ENCODE results near the gene ZNF445.
"Not testable (repeated sequence)": the region's sequence is repeated elsewhere in the genome, so short reads cannot be mapped to it uniquely, and the experiment has no call there.

ZNF445 gene

DNA sequence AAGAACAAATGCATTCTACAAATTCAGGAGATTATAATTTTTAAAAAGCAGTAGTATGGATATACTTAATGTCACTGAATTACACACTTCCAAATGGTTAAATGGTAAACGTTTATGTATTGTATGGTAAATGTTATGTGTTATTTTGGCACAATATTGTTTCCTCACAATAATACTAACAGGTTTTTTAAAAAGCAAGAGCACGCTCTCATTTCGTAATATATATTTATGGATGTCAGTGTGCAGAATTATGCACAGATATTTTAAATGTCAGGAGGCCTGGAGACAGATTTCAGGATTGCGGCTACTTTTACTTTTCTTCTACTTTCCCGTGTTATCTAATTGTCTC lies 533 bp downstream of the ZNF445 start:
- peak overlapping the region; percentile 63 for H3K4me3 ChIP-seq (ENCODE audit: low read depth, low read length)

DNA sequence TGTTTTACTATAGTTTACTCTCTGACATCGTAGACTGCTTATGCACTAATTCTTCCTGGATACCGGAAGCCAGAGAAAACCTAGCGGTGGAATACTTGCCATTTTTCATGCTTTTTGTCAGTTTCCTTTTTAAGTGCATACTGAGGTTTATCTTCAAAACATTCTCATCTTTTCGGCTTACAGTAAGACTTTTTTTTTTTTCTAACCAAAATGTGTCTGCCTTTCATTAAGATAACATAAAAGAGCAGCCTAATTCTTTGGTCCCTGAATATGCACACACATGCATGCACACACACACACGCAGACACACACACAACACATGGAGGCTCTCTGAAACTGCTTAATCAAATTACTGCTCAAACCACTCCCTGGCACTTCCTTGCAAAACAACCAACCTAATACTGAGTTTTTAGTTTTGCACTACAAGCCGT lies 1.3 kb downstream of the ZNF445 start:
- H3K4me3 ChIP-seq (ENCODE audit: low read depth, low read length): peak overlapping the region; percentile 63

DNA sequence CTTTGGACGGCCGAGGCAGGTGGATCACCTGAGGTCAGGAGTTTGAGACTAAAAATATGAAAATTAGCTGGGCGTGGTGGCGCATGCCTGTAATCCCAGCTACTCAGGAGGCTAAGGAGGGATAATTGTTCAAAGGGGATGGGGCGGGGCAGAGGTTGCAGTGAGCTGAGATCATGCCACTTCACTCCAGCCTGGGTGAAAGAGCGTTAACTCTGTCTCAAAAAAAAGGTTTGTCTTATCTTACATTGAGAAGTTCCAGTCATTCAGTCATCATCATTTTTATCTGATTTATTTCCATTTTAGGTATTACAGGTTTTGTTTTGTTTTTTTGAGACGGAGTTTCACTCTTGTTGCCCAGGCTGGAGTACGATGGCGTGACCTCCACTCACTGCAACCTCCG lies 2.6 kb downstream of the ZNF445 start:
- H3K4me3 ChIP-seq (ENCODE audit: low read depth, low read length): not testable (repeated sequence)

DNA sequence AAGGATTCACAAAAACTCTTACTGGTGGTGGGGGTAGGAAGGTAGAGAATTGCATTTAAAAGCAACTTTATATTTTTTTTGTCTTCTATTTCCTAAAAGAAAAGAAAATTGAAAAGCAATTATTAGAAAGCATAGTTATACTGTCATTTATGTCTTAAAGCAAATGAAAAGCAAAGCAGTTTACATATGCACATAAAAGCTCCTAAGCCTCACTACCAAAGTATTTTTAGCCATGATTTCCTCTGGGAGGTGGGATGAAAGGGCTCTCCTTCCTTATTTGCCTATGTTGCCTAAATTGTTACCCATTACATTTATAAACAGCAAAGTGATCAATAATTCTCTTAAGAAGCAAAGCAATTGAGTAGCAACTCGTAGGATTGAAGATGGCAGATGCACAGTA lies 7.0 kb downstream of the ZNF445 start:
- no peak overlapping the region for H3K4me3 ChIP-seq (ENCODE audit: low read depth, low read length)

DNA sequence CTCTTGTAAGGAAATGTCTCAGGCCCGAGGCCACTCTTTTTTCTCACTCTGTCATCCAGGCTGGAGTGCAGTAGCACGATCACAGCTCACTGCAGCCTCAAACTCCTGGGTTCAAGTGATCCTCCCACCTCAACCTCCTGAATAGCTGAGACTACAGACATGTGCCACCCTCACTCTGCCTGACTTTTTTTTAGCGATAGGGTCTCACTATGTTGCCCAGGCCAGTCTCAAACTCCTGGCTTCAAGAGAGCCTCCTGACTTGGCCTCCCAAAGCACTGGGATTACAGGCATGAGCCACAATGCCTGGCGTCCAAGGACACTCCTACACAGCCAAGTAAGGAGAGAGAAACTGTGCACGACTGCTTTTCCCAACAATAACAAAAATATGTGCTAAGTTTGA lies 7.6 kb downstream of the ZNF445 start:
- no peak overlapping the region for H3K4me3 ChIP-seq (ENCODE audit: low read depth, low read length)

DNA sequence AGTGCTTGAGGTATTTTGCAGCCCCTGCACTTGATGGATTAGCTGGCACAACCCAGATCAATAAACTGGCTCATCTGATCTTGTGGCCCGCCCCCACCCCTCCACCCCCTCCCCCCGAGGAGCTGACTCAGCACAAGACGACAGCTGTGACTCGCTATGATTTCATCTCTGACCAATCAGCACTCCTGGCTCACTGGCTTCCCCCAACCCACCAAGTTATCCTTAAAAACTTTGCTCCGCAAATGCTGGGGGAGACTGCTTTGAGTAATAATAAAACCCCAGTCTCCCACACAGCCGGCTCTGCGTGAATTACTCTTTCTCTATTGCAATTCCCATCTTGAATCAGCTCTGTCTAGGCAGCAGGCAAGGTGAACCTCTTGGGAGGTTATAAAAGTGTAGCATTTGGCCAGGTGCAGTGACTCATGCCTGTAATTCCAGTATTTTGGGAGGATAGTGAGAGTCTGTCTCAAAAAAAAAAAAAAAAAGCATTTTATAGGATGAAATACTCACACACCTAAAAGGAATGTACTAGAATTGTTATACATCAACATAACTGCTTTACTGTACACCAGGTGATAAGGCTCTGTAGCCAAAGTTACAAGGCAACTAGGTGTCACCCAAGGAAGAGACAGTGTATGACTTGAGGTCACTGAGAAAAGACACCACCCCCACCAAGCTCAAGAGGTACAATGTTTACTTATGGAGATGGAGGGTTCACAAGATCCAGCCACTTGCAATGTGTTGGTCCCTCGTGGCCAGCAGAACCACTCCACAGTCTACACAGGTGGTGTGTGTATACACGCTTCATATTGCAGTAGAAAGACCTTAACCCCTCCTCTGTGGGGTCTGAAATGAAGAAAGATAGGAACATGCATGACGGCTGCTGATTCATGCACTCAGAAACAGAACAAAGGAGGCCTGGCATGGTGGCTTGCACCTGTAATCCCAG lies 8.6 kb downstream of the ZNF445 start:
- no peak overlapping the region for H3K4me3 ChIP-seq (ENCODE audit: low read depth, low read length)

DNA sequence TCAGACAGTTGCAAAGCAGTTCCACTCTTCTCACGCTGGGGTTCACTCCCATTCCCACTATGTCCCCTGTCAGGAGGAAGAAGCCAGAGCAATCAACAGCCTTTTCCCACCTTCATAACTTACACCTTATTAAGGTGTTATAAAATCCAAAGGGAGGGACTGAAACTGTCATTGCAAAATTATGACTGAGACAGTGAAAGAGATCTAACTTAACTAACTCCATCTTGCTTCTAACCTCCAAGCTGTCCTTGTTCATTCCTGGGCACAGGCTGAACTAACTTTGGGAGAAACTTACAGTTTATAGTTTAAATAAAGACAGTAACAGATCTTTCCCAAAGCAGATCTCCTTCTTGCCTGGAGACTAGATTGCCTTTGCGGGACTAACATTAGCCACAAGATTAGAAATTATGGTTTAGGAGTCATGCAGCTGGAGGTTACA lies 9.4 kb downstream of the ZNF445 start:
- H3K4me3 ChIP-seq (ENCODE audit: low read depth, low read length): not testable (repeated sequence)

DNA sequence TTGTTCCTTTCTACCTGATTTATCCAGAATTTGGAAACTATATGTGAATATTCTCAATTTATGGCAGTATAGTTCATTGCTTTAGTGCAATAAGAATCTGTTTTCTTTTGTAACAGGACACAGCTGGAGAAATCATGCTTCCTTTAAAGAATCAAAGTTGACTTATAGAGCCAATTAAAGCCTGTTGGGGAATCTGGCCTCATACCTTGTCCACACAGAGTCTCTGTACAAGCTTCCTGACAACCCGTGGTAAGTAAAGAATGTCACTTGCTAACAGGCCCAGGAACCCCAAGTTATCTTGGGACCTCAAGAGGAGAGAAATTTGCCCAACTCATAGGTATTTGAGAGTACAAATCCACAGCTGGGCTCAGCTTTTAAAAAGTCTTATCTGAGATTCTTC lies 10.2 kb downstream of the ZNF445 start:
- no peak overlapping the region for H3K4me3 ChIP-seq (ENCODE audit: low read depth, low read length)

DNA sequence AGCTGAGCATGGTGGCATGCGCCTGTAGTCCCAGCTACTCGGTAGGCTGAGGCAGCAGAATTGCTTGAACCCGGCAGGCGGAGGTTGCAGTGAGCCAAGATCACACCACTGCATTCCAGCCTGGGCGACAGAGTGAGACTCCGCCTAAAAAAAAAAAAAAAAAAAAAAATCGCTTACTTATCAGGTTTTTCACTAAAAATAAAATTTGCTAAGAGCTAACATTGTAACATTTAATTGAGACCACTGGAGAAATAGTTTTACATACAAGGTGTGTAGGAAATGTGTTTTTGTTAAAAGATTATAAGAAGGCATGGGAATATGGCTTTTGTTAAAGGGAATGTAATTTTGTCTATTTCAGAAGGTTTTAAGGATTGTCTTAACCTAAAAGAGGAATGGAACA lies 12.6 kb downstream of the ZNF445 start:
- H3K4me3 ChIP-seq (ENCODE audit: low read depth, low read length): not testable (repeated sequence)

DNA sequence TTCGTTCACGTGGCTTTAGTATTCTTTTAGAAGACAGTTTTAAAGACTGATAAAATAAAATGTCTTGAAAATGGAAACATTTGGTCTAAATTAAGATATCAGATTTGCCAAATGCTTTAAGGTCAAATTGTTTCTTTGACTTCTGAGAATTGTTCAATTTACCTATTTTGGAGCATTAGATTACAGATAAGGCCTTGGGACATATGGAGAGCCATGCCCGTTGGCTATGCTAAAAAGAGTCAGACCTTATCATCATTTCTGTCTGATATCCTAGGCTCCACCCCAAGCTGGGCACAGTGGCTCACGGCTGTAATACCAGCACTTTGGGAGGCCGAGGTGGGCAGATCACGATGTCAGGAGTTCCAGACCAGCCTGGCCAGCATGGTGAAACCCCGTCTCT lies 13.0 kb downstream of the ZNF445 start:
- H3K4me3 ChIP-seq (ENCODE audit: low read depth, low read length): no peak overlapping the region

DNA sequence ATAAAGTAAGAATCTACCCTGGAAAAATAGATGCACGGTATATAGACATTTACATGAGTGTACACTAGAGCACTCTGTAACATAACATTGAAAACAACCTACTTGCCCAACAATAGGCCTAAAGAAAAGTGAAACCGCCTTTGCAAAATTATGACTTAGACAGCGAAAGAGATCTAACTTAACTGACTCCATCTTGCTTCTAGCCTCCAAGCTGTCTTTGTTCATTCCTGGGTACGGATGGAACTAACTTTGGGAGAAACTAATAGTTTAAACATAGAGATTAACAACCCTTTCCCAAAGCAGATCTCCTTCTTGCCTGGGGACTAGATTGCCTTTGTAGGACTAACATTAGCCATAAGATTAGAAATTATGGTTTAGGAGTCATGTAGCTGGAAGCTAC lies 17.4 kb downstream of the ZNF445 start:
- not testable (repeated sequence) for H3K4me3 ChIP-seq (ENCODE audit: low read depth, low read length)

DNA sequence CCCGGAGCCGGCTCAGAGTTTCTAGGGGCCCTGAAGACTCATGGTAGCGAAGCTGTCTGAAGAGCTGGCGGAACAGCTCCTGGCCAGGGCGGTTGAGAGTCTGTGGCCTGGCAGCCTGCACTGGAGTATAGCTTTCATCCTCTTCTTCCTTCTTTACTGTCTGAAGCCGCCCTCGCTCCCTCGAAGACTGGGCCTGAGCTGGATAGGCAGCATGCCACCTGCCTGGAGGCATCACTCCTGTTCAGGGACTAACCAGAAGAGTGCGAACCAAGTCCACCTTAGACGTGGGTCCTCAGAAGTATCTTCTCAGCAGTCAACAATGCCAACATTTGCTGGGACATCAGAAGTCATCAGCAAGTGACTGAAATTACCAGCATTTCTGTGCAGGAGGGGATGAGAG lies 22.2 kb downstream of the ZNF445 start:
- no peak overlapping the region for H3K4me3 ChIP-seq (ENCODE audit: low read depth, low read length)

DNA sequence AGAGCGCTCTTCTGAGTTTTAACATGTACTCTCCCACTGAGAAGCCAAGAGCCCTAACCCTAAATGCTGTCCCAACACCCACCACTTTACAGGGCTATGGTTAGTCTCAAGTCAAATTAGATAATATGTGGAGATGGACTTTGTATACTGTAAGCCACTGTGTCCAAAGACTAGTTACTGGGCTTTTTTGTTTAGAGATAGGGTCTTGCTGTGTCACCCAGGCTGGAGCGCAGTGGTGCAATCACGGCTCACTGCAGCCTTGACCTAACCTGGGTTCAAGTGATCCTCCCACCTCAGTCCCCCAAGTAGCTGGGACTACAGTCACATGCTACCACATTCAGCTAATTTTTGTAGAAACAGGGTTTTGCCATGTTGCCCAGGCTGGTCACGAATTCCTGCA lies 23.2 kb downstream of the ZNF445 start:
- no peak overlapping the region for H3K4me3 ChIP-seq (ENCODE audit: low read depth, low read length)

DNA sequence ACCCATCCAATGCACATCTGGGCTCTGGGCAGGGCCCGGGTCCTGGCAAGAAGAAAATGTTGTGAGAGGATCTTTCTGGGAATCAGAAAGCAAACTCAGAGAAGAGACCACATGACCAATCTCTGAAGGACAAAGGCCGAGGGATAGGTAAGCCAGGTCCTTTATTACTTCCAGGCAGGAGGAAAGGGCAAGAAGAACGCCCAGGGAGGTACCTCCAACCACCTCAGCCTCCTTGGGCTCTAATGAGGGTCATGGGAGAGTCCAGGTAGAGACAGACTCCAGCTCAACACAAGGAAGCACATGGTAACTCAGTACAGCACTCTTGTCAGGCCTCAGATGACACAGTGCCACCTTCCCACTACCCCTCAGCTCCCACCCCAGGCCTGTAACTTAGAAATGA lies 26.0 kb downstream of the ZNF445 start:
- H3K4me3 ChIP-seq (ENCODE audit: low read depth, low read length): no peak overlapping the region

DNA sequence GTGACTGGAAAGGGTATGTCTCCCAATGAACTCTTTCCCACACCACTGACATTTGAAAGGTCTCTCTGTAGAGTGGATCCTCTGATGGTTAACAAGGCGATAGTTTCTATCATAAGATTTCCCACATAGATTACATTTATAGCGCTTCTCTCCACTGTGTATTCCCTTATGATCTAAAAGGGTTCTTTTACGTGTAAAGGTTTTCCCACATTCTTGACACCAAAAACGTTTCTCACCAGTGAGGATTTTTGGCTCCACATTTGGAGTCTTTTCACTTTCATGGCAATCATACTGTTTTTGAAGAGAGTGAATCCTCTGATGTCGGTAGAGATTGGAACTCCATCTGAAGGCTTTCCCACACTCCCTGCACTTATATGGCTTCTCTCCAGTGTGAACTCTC lies 30.5 kb downstream of the ZNF445 start:
- no peak overlapping the region for H3K4me3 ChIP-seq (ENCODE audit: low read depth, low read length)

DNA sequence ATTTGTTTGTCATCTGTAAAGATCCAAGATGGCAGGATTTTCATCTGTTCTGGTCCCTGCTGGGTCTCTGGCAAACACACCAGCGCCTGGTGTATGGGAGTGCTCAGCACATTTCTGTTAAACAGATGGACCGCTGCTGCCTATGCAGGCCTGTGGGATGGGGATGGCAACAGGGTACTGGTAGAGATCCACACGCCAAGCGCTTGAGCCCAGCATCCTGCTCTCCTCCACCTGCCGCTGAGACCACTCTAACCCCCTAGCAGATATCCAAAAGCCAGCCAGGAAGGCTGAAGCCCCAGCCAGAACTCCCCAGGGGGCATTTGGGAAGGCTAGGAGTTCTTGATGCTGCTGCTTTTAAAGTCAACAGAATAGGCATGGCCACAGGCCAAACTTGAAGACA lies 31.7 kb downstream of the ZNF445 start:
- no peak overlapping the region for H3K4me3 ChIP-seq (ENCODE audit: low read depth, low read length)

DNA sequence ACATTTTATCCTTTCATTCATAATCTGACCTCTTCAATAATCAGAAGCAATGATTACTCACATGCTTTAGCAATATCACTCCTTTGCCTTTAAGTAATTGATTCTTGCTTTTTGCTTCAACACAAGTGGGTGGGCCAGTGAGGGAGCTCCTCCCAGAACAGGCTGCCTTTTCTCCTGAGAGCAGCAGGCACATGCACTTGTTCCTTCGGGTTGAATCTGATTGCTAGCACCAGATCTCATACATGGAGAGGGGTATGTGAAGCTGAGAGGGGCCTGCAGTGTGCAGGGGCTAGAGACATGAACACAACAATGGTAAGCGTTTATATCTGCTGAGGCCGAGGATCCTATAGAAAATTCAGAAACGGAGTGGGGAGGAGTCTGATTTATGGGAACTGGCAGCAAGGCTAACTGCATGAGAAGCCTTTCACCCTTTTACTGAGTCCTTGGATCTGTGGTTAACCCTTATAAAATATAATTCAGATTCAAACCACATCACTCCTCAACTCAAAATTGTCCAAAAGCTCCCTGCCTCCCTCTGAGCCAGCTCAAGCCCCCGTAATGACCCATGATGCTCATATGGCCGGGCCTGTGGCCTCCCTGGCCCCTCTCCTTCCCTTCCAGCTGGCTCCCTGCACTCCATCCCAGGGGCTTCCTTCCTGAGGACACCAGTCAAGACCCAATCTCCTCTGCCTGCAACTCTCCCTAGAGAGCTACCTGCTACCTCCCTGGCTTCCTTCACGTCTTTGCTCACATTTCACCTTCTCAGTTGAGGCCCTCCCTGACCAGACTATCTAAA lies 32.4 kb downstream of the ZNF445 start:
- H3K4me3 ChIP-seq (ENCODE audit: low read depth, low read length): no peak overlapping the region

DNA sequence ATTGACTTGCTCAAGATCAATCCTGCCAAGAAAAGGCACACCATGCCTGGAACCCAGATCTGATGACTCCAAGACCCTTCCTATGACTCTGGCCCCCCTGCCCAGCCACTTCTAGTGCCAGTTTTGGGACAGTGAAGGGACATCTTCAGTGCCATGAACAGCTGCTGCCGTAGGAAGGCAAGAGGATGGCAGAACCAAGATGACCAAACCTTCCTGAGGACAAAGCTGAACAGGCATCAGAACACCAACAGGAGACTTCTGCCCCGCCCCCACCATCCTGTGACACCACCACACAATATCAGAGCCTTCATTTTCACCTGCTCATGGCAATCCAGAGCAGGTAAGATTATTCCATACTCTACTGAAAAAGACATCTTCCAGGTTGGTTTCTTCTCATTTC lies 33.0 kb downstream of the ZNF445 start:
- H3K4me3 ChIP-seq (ENCODE audit: low read depth, low read length): no peak overlapping the region

DNA sequence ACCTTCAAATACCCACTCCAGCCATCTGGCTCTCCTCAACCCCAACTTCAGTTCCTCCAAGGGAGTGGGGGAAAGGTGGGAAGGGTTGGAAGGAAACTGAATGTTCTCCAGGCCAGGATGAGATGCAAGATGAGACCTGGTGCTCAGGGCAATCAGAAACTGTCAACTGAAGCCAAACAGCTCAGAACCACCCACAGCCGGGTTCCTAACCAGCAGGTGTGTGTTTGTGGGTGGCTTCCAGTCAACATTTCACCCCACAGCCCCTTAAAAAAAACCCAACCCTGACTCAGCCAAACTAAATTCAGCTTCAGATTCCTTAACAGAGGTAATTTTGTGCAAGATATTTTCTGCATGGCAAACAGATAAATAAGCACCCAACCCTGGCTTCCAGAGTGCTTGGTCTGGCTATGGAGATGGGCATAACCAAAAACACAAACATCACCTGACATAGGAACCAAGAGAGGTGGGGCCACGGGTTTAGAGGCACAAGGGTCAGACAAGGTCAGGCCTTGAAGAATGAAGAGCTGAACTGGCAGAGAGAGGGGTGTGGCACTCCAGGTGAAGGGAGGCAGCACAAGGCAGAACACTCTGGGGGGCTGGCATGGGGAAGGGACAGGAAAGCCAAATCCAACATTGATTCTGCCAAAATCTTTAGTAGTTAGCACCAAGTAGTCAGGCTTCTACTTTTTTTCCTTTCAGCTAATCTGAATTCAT lies 34.7 kb downstream of the ZNF445 start:
- no peak overlapping the region for H3K4me3 ChIP-seq (ENCODE audit: low read depth, low read length)

DNA sequence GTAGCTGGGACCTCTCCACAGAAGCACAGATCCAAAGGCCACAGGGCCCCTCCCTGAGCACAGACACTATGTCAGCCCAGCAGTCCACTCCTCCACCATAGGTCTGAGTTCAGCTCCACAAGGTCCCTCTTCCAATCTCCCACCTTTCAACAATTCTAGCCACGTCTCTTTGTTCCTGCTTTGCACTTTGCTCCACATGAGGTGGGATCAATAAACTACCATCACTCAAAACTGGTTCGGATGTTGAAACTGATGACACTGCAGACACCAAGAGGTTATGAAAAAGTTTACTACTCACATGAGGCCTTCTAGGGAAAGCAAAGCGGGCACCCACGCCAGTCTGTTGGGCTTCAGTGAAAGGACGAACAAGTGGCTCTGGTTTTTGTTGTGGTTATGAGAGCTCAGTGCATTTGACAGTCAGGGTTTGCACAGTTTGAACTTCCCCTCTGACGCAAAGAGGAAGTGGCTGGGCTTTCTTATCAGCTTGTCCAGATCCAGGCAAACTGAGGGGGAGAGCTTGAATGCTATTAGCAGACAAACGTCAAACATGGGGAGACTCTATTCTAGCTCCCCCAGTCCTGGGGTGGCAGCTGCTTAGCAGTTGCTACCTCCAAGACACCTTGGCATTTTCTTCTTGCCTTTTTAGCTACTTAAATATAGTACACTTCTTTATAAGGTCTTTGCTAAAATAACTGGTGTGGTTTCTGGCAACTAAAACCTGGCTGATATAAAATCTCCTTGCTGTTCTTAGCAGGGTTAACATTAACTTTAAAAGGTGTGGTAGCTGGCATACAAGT lies 37.8 kb downstream of the ZNF445 start:
- no peak overlapping the region for H3K4me3 ChIP-seq (ENCODE audit: low read depth, low read length)

DNA sequence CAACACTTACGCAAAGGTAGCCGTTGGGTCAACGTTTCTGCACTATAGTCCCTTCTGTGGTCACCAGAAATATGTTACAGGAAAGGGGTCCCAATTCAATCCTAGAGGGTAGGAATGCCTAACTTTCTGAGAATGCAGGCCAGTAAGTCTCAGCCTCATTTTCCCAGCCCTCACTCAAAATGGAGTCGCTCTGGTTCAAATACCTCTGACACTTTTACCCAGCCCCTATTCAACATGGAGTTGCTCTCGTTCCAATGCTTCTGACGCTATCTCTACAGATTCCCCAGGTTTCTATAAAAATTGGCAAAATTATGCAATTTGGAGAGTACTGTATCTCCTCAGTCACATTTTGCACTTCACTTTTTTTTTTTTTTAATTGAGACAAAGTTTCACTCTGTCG lies 39.7 kb downstream of the ZNF445 start:
- no peak overlapping the region for H3K4me3 ChIP-seq (ENCODE audit: low read depth, low read length)

Measured in iPS-11a (cell line).